Activated naive CD4-positive, alpha-beta T cell treated with anti-CD3 and anti-CD28 coated beads, Interleukin-2, amount 10 ng/mL, durations not matched to agents 7 days and 5 days (primary cell): Measurements from ENCODE around the gene POLE.

Experiments used
- CTCF ChIA-PET: fragments of 350-600 bp; sonication (Branson Sonifier 250); formaldehyde crosslinking; loops from one replicate; lab custom pipeline; 2021; ENCODE audit warnings: antibody characterized with exemption; lab: Charles Lee
- DNase-seq: peaks from one replicate; pipeline ENCODE4 v3.0.0-alpha.2; 2020
- H3K27ac Mint-ChIP-seq: one replicate; pipeline ENCODE4 v1.8.0; 2021; ENCODE audit warnings: mild to moderate bottlenecking, moderate library complexity, mixed read lengths
- H3K27me3 Mint-ChIP-seq: one replicate; pipeline ENCODE4 v1.8.0; 2021; ENCODE audit warnings: mild to moderate bottlenecking, mixed read lengths
- H3K36me3 Mint-ChIP-seq: one replicate; pipeline ENCODE4 v1.8.0; 2021; ENCODE audit warnings: mixed read lengths
- H3K4me1 Mint-ChIP-seq: one replicate; pipeline ENCODE4 v1.8.0; 2021; ENCODE audit warnings: mixed read lengths
- H3K4me3 Mint-ChIP-seq: one replicate; pipeline ENCODE4 v1.8.0; 2021; ENCODE audit warnings: mild to moderate bottlenecking, moderate library complexity, mixed read lengths
- H3K9me3 Mint-ChIP-seq: one replicate; pipeline ENCODE4 v1.8.0; 2021; ENCODE audit warnings: mixed read lengths

POLE gene

GRCh38 chr12:132582582-132583410, 104.3 kb downstream of the POLE start:
- DNase-seq = no peak
- CTCF ChIA-PET = no interaction called here
- no peak overlapping the region for H3K4me3 Mint-ChIP-seq
- no peaks in the 10 kb centered on the region for H3K9me3 Mint-ChIP-seq
- peaks cover 6% of the 10 kb centered on the region for H3K36me3 Mint-ChIP-seq
- H3K27me3 Mint-ChIP-seq = no peaks in the 10 kb centered on the region
- H3K4me1 Mint-ChIP-seq = no peaks in the 10 kb centered on the region
- H3K27ac Mint-ChIP-seq = no peak overlapping the region

- no peak for DNase-seq
- H3K27me3 Mint-ChIP-seq = no peaks in the 10 kb centered on the region
- H3K4me3 Mint-ChIP-seq = no peak overlapping the region
- CTCF ChIA-PET = no interaction called here
- H3K9me3 Mint-ChIP-seq = no peaks in the 10 kb centered on the region
- H3K36me3 Mint-ChIP-seq = peaks cover 8% of the 10 kb centered on the region
- no peaks in the 10 kb centered on the region for H3K4me1 Mint-ChIP-seq
- no peak overlapping the region for H3K27ac Mint-ChIP-seq
Observed at GRCh38 chr12:132582058-132582420, 105.1 kb downstream of the POLE start.

GRCh38 chr12:132581348-132582057, 105.6 kb downstream of the POLE start:
- no peaks in the 10 kb centered on the region for H3K9me3 Mint-ChIP-seq
- H3K4me1 Mint-ChIP-seq = no peaks in the 10 kb centered on the region
- CTCF ChIA-PET = no interaction called here

GRCh38 chr12:132580701-132581292, 106.3 kb downstream of the POLE start:
- Mint-ChIP-seq H3K27ac (no peak overlapping the region), H3K27me3 (no peaks in the 10 kb centered on the region), H3K4me3 (no peak overlapping the region), H3K36me3 (peaks cover 8% of the 10 kb centered on the region), H3K9me3 (no peaks in the 10 kb centered on the region), H3K4me1 (no peaks in the 10 kb centered on the region)
- no peak for DNase-seq
- CTCF ChIA-PET = no interaction called here

More at GRCh38 chr12:132581348-132582057, 105.6 kb downstream of the POLE start:
- H3K36me3 Mint-ChIP-seq = peaks cover 8% of the 10 kb centered on the region
- DNase-seq = no peak
- no peak overlapping the region for H3K27ac Mint-ChIP-seq
- no peak overlapping the region for H3K4me3 Mint-ChIP-seq
- no peaks in the 10 kb centered on the region for H3K27me3 Mint-ChIP-seq

- no peaks in the 10 kb centered on the region for H3K27me3 Mint-ChIP-seq
- CTCF ChIA-PET = no interaction called here
- H3K27ac Mint-ChIP-seq = no peak overlapping the region
- no peak for DNase-seq
- H3K4me1 Mint-ChIP-seq = no peaks in the 10 kb centered on the region
- no peak overlapping the region for H3K4me3 Mint-ChIP-seq
- peaks cover 9% of the 10 kb centered on the region for H3K36me3 Mint-ChIP-seq
- no peaks in the 10 kb centered on the region for H3K9me3 Mint-ChIP-seq
Observed at GRCh38 chr12:132579744-132580143, 107.4 kb downstream of the POLE start.

GRCh38 chr12:132578826-132579225, 108.3 kb downstream of the POLE start:
- H3K4me3 Mint-ChIP-seq = no peak overlapping the region
- CTCF ChIA-PET = no interaction called here
- no peak overlapping the region for H3K27ac Mint-ChIP-seq
- H3K4me1 Mint-ChIP-seq = no peaks in the 10 kb centered on the region
- H3K36me3 Mint-ChIP-seq = peaks cover 7% of the 10 kb centered on the region
- no peaks in the 10 kb centered on the region for H3K27me3 Mint-ChIP-seq
- no peaks in the 10 kb centered on the region for H3K9me3 Mint-ChIP-seq
- no peak for DNase-seq

- CTCF ChIA-PET = no interaction called here
- no peaks in the 10 kb centered on the region for H3K9me3 Mint-ChIP-seq
- H3K4me3 Mint-ChIP-seq = no peak overlapping the region
- H3K27me3 Mint-ChIP-seq = no peaks in the 10 kb centered on the region
- H3K27ac Mint-ChIP-seq = no peak overlapping the region
- no peak for DNase-seq
- H3K36me3 Mint-ChIP-seq = peaks cover 5% of the 10 kb centered on the region
- no peaks in the 10 kb centered on the region for H3K4me1 Mint-ChIP-seq
Observed at GRCh38 chr12:132578118-132578517, 109.0 kb downstream of the POLE start.

GRCh38 chr12:132577191-132577920, 109.8 kb downstream of the POLE start:
- H3K4me3 Mint-ChIP-seq = no peak overlapping the region
- no peak for DNase-seq
- H3K27ac Mint-ChIP-seq = no peak overlapping the region
- peaks cover 5% of the 10 kb centered on the region for H3K36me3 Mint-ChIP-seq
- H3K4me1 Mint-ChIP-seq = no peaks in the 10 kb centered on the region
- no peaks in the 10 kb centered on the region for H3K27me3 Mint-ChIP-seq
- CTCF ChIA-PET = no interaction called here
- no peaks in the 10 kb centered on the region for H3K9me3 Mint-ChIP-seq

GRCh38 chr12:132576701-132577100, 110.4 kb downstream of the POLE start:
- peaks cover 5% of the 10 kb centered on the region for H3K36me3 Mint-ChIP-seq
- CTCF ChIA-PET = no interaction called here
- no peak overlapping the region for H3K27ac Mint-ChIP-seq
- H3K9me3 Mint-ChIP-seq = no peaks in the 10 kb centered on the region
- H3K4me1 Mint-ChIP-seq = no peaks in the 10 kb centered on the region
- H3K4me3 Mint-ChIP-seq = no peak overlapping the region
- H3K27me3 Mint-ChIP-seq = no peaks in the 10 kb centered on the region
- no peak for DNase-seq

- no peaks in the 10 kb centered on the region for H3K27me3 Mint-ChIP-seq
- no peaks in the 10 kb centered on the region for H3K4me1 Mint-ChIP-seq
- no peaks in the 10 kb centered on the region for H3K9me3 Mint-ChIP-seq
- H3K27ac Mint-ChIP-seq = no peak overlapping the region
- no peak for DNase-seq
- CTCF ChIA-PET = no interaction called here
- peaks cover 5% of the 10 kb centered on the region for H3K36me3 Mint-ChIP-seq
- H3K4me3 Mint-ChIP-seq = no peak overlapping the region
Observed at GRCh38 chr12:132575661-132576060, 111.5 kb downstream of the POLE start.

GRCh38 chr12:132574271-132574996, 112.7 kb downstream of the POLE start:
- H3K27ac Mint-ChIP-seq = no peak overlapping the region
- no peak for DNase-seq
- H3K4me1 Mint-ChIP-seq = no peaks in the 10 kb centered on the region
- H3K27me3 Mint-ChIP-seq = no peaks in the 10 kb centered on the region
- no peak overlapping the region for H3K4me3 Mint-ChIP-seq
- H3K36me3 Mint-ChIP-seq = peaks cover 5% of the 10 kb centered on the region
- CTCF ChIA-PET = no interaction called here
- no peaks in the 10 kb centered on the region for H3K9me3 Mint-ChIP-seq
